Activated naive CD8-positive, alpha-beta T cell treated with anti-CD3 and anti-CD28 coated beads for 36 hours (primary cell): ENCODE measurements around the gene GRID1. TPM values are rescaled to one million over a fixed set of nuclear protein-coding genes. Genes with fewer than 3 reads are reported as not detected.
"Not testable (repeated sequence)": the region's sequence is repeated elsewhere in the genome, so short reads cannot be mapped to it uniquely, and the experiment has no call there.

ENCODE experiments used
- DNase-seq: peaks from one replicate; pipeline ENCODE4 v3.0.0; 2021
- H3K27ac Mint-ChIP-seq: one replicate; pipeline ENCODE4 v1.8.0; 2022; ENCODE audit warnings: mild to moderate bottlenecking, moderate library complexity, mixed read lengths
- H3K27me3 Mint-ChIP-seq: one replicate; pipeline ENCODE4 v1.8.0; 2022; ENCODE audit warnings: mild to moderate bottlenecking, mixed read lengths
- H3K36me3 Mint-ChIP-seq: one replicate; pipeline ENCODE4 v1.8.0; 2021; ENCODE audit warnings: mild to moderate bottlenecking, mixed read lengths
- H3K4me1 Mint-ChIP-seq: one replicate; pipeline ENCODE4 v1.8.0; 2021; ENCODE audit warnings: mixed read lengths
- H3K4me3 Mint-ChIP-seq: one replicate; pipeline ENCODE4 v1.8.0; 2022; ENCODE audit warnings: mild to moderate bottlenecking, moderate library complexity, mixed read lengths
- H3K9me3 Mint-ChIP-seq: one replicate; pipeline ENCODE4 v1.8.0; 2022; ENCODE audit warnings: mixed read lengths
- total RNA-seq, 2 experiments: library from RNA; stranded (reverse); gene quantifications; one replicate each; pipeline ENCODE4 v1.2.3, GENCODE V29; 2021

Gene GRID1
- total RNA-seq, 2 experiments from 2014 or later = not detected

- H3K9me3 Mint-ChIP-seq = no peaks in the 10 kb centered on the region
- H3K27ac Mint-ChIP-seq = no peak overlapping the region
- DNase-seq = no peak
- H3K27me3 Mint-ChIP-seq = peaks cover 26% of the 10 kb centered on the region
- no peaks in the 10 kb centered on the region for H3K36me3 Mint-ChIP-seq
- no peak overlapping the region for H3K4me3 Mint-ChIP-seq
- no peaks in the 10 kb centered on the region for H3K4me1 Mint-ChIP-seq
These were observed 282.0 kb downstream of the GRID1 start for GRCh38 chr10:86084585-86084984.

GRCh38 chr10:86083664-86084175 lies 282.9 kb downstream of the GRID1 start:
- Mint-ChIP-seq H3K4me3 (no peak overlapping the region), H3K9me3 (no peaks in the 10 kb centered on the region), H3K27ac (no peak overlapping the region), H3K4me1 (no peaks in the 10 kb centered on the region), H3K36me3 (no peaks in the 10 kb centered on the region), H3K27me3 (peaks cover 22% of the 10 kb centered on the region)
- DNase-seq = no peak

DNA sequence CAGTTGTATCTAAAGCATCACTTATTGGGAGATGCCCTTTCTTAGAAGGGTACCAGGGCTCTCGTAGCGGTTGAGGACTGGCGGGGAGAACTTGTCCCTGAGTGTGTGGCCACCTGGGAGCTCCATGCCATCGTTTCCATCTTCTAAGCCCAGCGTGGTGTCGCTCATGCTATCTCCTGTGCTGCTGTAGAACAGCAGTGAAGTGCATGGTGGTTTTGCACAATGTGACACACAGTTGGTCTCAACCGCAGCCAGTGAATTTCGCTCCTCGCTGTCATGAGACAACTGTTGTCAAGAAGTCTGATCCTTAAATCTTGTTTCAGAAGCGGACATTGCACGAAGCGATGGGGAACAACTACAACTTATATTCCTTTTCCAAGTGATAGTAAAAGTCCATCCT lies 283.4 kb downstream of the GRID1 start:
- DNase-seq = no peak
- Mint-ChIP-seq H3K27me3 (peaks cover 21% of the 10 kb centered on the region), H3K4me3 (no peak overlapping the region), H3K36me3 (no peaks in the 10 kb centered on the region), H3K4me1 (no peaks in the 10 kb centered on the region), H3K9me3 (no peaks in the 10 kb centered on the region), H3K27ac (no peak overlapping the region)

- no peaks in the 10 kb centered on the region for H3K4me1 Mint-ChIP-seq
- peaks cover 15% of the 10 kb centered on the region for H3K27me3 Mint-ChIP-seq
- H3K27ac Mint-ChIP-seq = no peak overlapping the region
- no peaks in the 10 kb centered on the region for H3K36me3 Mint-ChIP-seq
- no peak for DNase-seq
- H3K9me3 Mint-ChIP-seq = no peaks in the 10 kb centered on the region
- H3K4me3 Mint-ChIP-seq = no peak overlapping the region
These were observed 284.0 kb downstream of the GRID1 start for GRCh38 chr10:86082556-86082955.

DNA sequence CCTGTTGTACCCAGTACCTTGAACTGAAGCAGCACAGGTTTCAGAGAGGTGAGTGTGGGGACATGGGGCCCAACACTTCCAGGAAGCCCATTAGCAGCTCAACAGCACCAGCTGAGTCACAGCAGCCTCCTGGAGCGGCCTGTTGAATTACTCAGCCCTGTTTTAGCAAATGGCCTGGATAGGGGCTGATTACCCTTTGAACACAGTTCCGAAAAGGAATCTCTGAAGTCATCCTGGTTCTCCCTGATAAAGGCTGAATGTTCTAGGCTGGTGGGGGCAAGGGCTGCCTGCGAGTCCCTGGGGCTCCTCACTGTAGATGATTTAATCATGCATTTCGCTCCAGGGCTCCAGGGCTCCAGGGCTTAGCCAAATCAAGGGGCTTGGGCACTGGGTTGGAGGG lies 287.5 kb downstream of the GRID1 start:
- no peaks in the 10 kb centered on the region for H3K9me3 Mint-ChIP-seq
- H3K27ac Mint-ChIP-seq = no peak overlapping the region
- peaks cover 13% of the 10 kb centered on the region for H3K27me3 Mint-ChIP-seq
- no peak for DNase-seq
- H3K4me3 Mint-ChIP-seq = no peak overlapping the region
- no peaks in the 10 kb centered on the region for H3K4me1 Mint-ChIP-seq
- H3K36me3 Mint-ChIP-seq = no peaks in the 10 kb centered on the region

DNA sequence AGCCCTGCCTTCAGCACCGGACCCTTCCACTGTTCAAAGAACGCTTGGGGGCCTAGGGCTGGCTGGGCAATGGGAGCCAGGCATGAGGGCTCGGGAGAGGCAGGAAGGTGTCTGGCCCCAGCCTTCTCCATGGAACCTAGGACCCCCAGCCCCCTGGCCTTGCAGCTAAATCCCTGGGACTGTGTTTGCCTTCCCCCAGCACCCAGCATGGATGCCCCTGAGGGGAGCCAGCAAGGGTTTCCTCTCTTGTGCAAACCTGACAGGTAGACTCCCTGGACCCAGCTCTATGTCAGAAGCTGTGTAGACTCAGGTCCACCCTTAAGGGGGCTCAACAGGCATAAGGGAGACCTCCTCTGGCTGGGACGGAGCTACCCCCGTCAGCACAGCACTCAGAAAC lies 288.0 kb downstream of the GRID1 start:
- H3K36me3 Mint-ChIP-seq = no peaks in the 10 kb centered on the region
- peaks cover 13% of the 10 kb centered on the region for H3K27me3 Mint-ChIP-seq
- H3K4me1 Mint-ChIP-seq = no peaks in the 10 kb centered on the region
- H3K4me3 Mint-ChIP-seq = no peak overlapping the region
- no peaks in the 10 kb centered on the region for H3K9me3 Mint-ChIP-seq
- H3K27ac Mint-ChIP-seq = no peak overlapping the region
- DNase-seq = no peak

DNA sequence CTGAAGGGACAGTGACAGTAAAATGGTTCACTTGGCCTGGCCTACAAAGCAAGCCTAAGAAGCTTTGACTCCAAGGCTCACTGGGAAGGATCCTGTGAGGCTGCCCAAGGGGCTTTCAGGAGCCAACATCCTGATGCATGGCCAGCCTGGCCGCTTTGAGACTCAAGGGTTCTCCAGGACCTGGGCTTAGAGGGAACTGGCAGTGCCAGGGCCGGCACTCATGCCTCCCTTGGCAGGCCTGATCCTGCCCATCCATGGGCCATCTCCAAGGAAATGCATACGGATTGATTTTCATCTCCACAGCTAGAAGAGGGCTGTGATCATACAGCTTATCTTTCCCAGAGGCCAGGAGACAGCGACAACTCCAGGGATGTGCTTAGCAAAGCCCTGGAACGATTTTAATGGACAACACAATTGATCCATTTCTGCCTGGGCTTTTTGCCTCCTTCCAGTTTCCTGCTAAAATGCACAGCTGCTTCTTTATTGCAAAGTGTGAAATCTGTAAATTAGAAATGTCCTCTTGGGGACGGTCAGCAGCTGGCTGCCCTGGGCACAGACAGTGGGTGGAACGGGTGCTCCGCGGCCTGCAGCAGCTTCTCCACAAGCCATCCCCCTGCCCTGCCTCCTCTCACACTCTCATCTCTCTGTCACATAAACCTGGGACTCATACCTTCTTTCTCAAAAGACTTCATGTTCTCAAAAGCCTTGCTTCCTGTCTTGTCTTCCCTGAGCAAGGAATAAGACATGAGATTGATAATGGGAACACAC lies 288.5 kb downstream of the GRID1 start:
- peaks cover 13% of the 10 kb centered on the region for H3K27me3 Mint-ChIP-seq
- no peak for DNase-seq
- H3K9me3 Mint-ChIP-seq = no peaks in the 10 kb centered on the region
- H3K4me1 Mint-ChIP-seq = no peaks in the 10 kb centered on the region
- no peaks in the 10 kb centered on the region for H3K36me3 Mint-ChIP-seq
- H3K4me3 Mint-ChIP-seq = no peak overlapping the region
- H3K27ac Mint-ChIP-seq = no peak overlapping the region

DNA sequence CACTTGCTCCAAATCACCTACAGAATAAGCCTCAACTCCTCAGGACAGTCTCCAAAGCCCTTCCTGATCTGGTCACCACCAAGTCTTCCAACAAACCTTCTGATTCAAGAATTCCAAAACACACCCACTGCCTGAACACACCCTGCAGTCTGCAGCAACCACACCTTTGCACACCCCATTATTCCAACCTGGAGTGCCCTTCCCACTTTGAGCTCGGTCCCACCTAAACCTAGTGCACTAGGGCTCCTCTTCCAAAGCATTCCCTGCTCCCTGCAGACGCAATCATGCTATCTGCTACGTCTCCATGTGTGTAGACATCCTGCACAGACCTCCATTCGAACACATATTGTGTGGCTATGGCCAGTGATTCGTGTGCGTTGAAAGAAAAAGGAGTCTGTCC lies 289.3 kb downstream of the GRID1 start:
- Mint-ChIP-seq H3K36me3 (no peaks in the 10 kb centered on the region), H3K27ac (no peak overlapping the region), H3K9me3 (no peaks in the 10 kb centered on the region), H3K27me3 (peaks cover 10% of the 10 kb centered on the region), H3K4me3 (no peak overlapping the region), H3K4me1 (no peaks in the 10 kb centered on the region)
- DNase-seq = no peak

DNA sequence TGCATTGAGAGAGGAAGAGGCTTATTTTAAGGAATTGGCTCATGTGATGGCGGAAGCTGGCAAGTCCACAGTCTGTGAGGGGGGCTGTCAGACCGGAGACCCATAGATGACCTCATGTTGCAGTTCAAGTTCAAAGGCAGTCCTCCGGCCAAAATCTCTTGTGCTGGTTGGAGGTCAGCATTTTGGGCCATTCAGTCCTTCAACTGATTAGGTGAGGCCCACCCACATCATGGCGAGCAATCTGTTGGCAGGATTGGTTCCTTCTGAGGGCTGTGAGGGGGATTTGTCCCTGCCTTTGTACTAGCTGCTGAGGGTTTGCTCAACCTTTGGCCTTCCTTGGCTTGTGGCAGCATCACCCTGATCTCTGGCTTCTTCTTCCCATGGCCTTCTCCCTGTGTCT lies 290.1 kb downstream of the GRID1 start:
- not testable (repeated sequence) for H3K27ac Mint-ChIP-seq, H3K36me3 Mint-ChIP-seq, DNase-seq, H3K4me1 Mint-ChIP-seq, H3K27me3 Mint-ChIP-seq, H3K9me3 Mint-ChIP-seq, H3K4me3 Mint-ChIP-seq

DNA sequence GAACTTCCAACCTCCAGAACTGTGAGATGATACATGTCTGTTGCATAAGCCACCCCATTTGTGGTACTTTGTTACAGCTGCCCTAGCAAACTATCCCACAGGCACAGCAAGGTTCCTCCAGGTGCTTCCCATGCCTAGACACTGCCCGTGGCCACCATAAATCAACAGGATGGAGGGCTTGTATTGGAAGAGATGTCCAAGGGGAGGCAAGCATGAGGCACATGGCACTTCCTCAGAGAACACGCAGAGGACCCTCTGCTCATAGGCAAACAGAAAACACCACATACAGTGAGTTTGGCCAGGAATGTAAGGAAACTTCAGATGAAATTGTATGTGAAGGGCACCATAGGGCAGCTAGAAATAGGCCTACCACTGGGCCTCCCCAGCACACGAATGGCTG lies 291.1 kb downstream of the GRID1 start:
- H3K27ac Mint-ChIP-seq = no peak overlapping the region
- no peak overlapping the region for H3K4me3 Mint-ChIP-seq
- H3K9me3 Mint-ChIP-seq = no peaks in the 10 kb centered on the region
- peaks cover 10% of the 10 kb centered on the region for H3K27me3 Mint-ChIP-seq
- no peak for DNase-seq
- H3K36me3 Mint-ChIP-seq = no peaks in the 10 kb centered on the region
- peaks cover 3% of the 10 kb centered on the region for H3K4me1 Mint-ChIP-seq

GRCh38 chr10:86074294-86074693 lies 292.3 kb downstream of the GRID1 start:
- peaks cover 3% of the 10 kb centered on the region for H3K4me1 Mint-ChIP-seq
- no peak overlapping the region for H3K4me3 Mint-ChIP-seq
- no peak overlapping the region for H3K27ac Mint-ChIP-seq
- no peaks in the 10 kb centered on the region for H3K36me3 Mint-ChIP-seq
- no peaks in the 10 kb centered on the region for H3K9me3 Mint-ChIP-seq
- peaks cover 10% of the 10 kb centered on the region for H3K27me3 Mint-ChIP-seq
- no peak for DNase-seq

DNA sequence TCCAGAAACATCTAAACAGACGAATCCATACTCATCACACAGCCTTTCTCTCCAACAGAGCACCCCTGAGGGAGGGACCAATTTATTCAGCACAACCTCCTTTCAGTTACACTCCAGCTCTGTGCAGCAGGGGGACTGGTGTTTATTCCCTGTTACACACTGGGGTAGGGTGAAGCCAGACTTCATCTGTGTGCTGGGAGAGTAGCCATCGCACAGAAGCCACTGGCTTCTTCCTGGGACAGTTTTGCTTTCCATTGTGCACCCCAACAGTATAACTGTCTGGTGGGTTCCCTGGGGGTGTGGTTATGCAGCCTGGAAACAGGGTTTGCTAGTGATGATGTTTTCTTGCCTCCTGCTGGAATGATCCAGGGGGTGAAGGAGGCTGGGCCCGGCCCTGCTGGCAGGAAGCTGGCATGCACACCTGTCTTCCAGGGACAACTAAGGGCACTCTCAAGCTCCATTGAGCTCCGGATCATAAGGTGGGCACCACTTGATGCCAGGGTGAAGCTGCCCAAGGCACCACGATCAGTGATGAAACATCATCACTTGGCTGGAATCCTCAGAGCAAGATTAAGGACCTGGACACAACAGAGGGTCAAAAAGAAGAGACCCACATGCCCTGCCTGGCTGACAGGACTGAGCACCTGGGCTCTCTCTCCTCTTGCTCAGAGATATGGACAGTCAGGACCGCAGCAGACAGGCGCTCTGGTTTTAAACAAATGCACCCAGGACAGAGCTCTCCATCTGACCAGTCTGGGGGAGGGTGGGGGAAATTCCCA lies 293.2 kb downstream of the GRID1 start:
- no peak overlapping the region for H3K27ac Mint-ChIP-seq
- H3K27me3 Mint-ChIP-seq = peaks cover 8% of the 10 kb centered on the region
- H3K9me3 Mint-ChIP-seq = no peaks in the 10 kb centered on the region
- no peak overlapping the region for H3K4me3 Mint-ChIP-seq
- peaks cover 3% of the 10 kb centered on the region for H3K4me1 Mint-ChIP-seq
- no peaks in the 10 kb centered on the region for H3K36me3 Mint-ChIP-seq
- no peak for DNase-seq

- H3K27me3 Mint-ChIP-seq = peaks cover 4% of the 10 kb centered on the region
These were observed 294.2 kb downstream of the GRID1 start for GRCh38 chr10:86072413-86072812.

GRCh38 chr10:86071758-86072157 lies 294.8 kb downstream of the GRID1 start:
- H3K27ac Mint-ChIP-seq = no peak overlapping the region
- H3K9me3 Mint-ChIP-seq = no peaks in the 10 kb centered on the region
- H3K4me1 Mint-ChIP-seq = peaks cover 3% of the 10 kb centered on the region
- no peaks in the 10 kb centered on the region for H3K27me3 Mint-ChIP-seq
- no peak overlapping the region for H3K4me3 Mint-ChIP-seq
- no peak for DNase-seq
- H3K36me3 Mint-ChIP-seq = no peaks in the 10 kb centered on the region

More at GRCh38 chr10:86072413-86072812, 294.2 kb downstream of the GRID1 start:
- Mint-ChIP-seq H3K4me1 (peaks cover 3% of the 10 kb centered on the region), H3K9me3 (no peaks in the 10 kb centered on the region), H3K36me3 (no peaks in the 10 kb centered on the region), H3K4me3 (no peak overlapping the region), H3K27ac (no peak overlapping the region)
- DNase-seq = no peak

GRCh38 chr10:86071145-86071544 lies 295.4 kb downstream of the GRID1 start:
- no peaks in the 10 kb centered on the region for H3K27me3 Mint-ChIP-seq
- no peaks in the 10 kb centered on the region for H3K9me3 Mint-ChIP-seq

More at GRCh38 chr10:86071145-86071544, 295.4 kb downstream of the GRID1 start:
- Mint-ChIP-seq H3K4me1 (peaks cover 3% of the 10 kb centered on the region), H3K36me3 (no peaks in the 10 kb centered on the region), H3K4me3 (no peak overlapping the region), H3K27ac (no peak overlapping the region)
- DNase-seq = no peak
